ENCODE results near the gene UBE2E2. TPM values are rescaled to one million over a fixed set of nuclear protein-coding genes. Genes with fewer than 3 reads are reported as not detected.

The UBE2E2 gene
- total RNA-seq, 3 donors from 2014 or later (not counting 1 experiment from before 2014, with no cell fraction given): 4.8 to 6.1 (median 5.3) TPM

GRCh38 chr3:23418026-23418425 is 214.9 kb downstream of the UBE2E2 start:
- no peak overlapping the region for H3K27ac ChIP-seq (ENCODE audit: low read length)
- Mint-ChIP-seq H3K27ac (no peak overlapping the region), H3K27me3 (ENCODE audit: low read depth in 2 of 2) (no peaks in the 10 kb centered on the region), H3K4me3 (no peak overlapping the region), H3K9me3 (peaks cover 0 to 2% of the 10 kb centered on the region in 2 donors), H3K4me1 (no peaks in the 10 kb centered on the region), H3K36me3 (no peaks in the 10 kb centered on the region)
- intact Hi-C loops (cut with micrococcal nuclease): no loop called here
- no peak overlapping the region for H3K4me3 ChIP-seq (ENCODE audit: low read length)
- no peaks in the 10 kb centered on the region for H3K36me3 ChIP-seq (ENCODE audit: control insufficient read depth, insufficient read depth, low read length)
- WGBS (ENCODE audit: insufficient coverage): 97% methylated on average over 13 of the region's 13 CpGs
- TF ChIP-seq CTCF (IDR thresholded peaks at IDR 0.05): no peak
- no peaks in the 10 kb centered on the region for H3K27me3 ChIP-seq (ENCODE audit: control insufficient read depth, insufficient read depth, low read length)
- H3K4me1 ChIP-seq (ENCODE audit: control insufficient read depth, insufficient read depth, low read length): no peaks in the 10 kb centered on the region
- no peaks in the 10 kb centered on the region for H3K9me3 ChIP-seq (ENCODE audit: control insufficient read depth, insufficient read depth, low read length)
- no peak for DNase-seq
- ATAC-seq: no peak

GRCh38 chr3:23421811-23422516 is 218.8 kb downstream of the UBE2E2 start:
- H3K4me3 Mint-ChIP-seq: no peak overlapping the region

GRCh38 chr3:23422517-23422851 is 219.4 kb downstream of the UBE2E2 start:
- H3K36me3 ChIP-seq (ENCODE audit: control insufficient read depth, insufficient read depth, low read length): no peaks in the 10 kb centered on the region
- intact Hi-C loops (cut with micrococcal nuclease): no loop called here
- no peaks in the 10 kb centered on the region for H3K9me3 Mint-ChIP-seq
- ATAC-seq (no peak), DNase-seq (no peak)
- no peak overlapping the region for H3K27ac ChIP-seq (ENCODE audit: low read length)
- H3K36me3 Mint-ChIP-seq: peaks cover 15% of the 10 kb centered on the region
- peaks cover 0 to 20% of the 10 kb centered on the region in 2 donors for H3K27me3 Mint-ChIP-seq (ENCODE audit: low read depth in 2 of 2)
- H3K9me3 ChIP-seq (ENCODE audit: control insufficient read depth, insufficient read depth, low read length): no peaks in the 10 kb centered on the region
- H3K4me1 Mint-ChIP-seq: no peaks in the 10 kb centered on the region
- TF ChIP-seq CTCF (IDR thresholded peaks at IDR 0.05): no peak
- no peak overlapping the region for H3K4me3 Mint-ChIP-seq
- no peak overlapping the region for H3K4me3 ChIP-seq (ENCODE audit: low read length)
- no peak overlapping the region for H3K27ac Mint-ChIP-seq
- no peaks in the 10 kb centered on the region for H3K27me3 ChIP-seq (ENCODE audit: control insufficient read depth, insufficient read depth, low read length)
- H3K4me1 ChIP-seq (ENCODE audit: control insufficient read depth, insufficient read depth, low read length): no peaks in the 10 kb centered on the region

More at GRCh38 chr3:23421811-23422516, 218.8 kb downstream of the UBE2E2 start:
- ATAC-seq: no peak
- TF ChIP-seq CTCF (IDR thresholded peaks at IDR 0.05): no peak
- no peak for DNase-seq
- Histone ChIP-seq H3K4me1 (ENCODE audit: control insufficient read depth, insufficient read depth, low read length) (no peaks in the 10 kb centered on the region), H3K27me3 (ENCODE audit: control insufficient read depth, insufficient read depth, low read length) (no peaks in the 10 kb centered on the region), H3K9me3 (ENCODE audit: control insufficient read depth, insufficient read depth, low read length) (no peaks in the 10 kb centered on the region), H3K36me3 (ENCODE audit: control insufficient read depth, insufficient read depth, low read length) (no peaks in the 10 kb centered on the region), H3K27ac (ENCODE audit: low read length) (no peak overlapping the region), H3K4me3 (ENCODE audit: low read length) (no peak overlapping the region)
- intact Hi-C loops (cut with micrococcal nuclease): no loop called here
- Mint-ChIP-seq H3K9me3 (no peaks in the 10 kb centered on the region), H3K27me3 (ENCODE audit: low read depth in 2 of 2) (peaks cover 0 to 20% of the 10 kb centered on the region in 2 donors), H3K36me3 (peaks cover 15% of the 10 kb centered on the region), H3K27ac (no peak overlapping the region), H3K4me1 (no peaks in the 10 kb centered on the region)
- 95% methylated on average over 3 of the region's 3 CpGs for WGBS (ENCODE audit: insufficient coverage)

GRCh38 chr3:23425410-23425809 is 222.3 kb downstream of the UBE2E2 start:
- no peaks in the 10 kb centered on the region for H3K9me3 Mint-ChIP-seq
- WGBS (ENCODE audit: insufficient coverage): 96% methylated on average over 2 of the region's 3 CpGs

More at GRCh38 chr3:23425410-23425809, 222.3 kb downstream of the UBE2E2 start:
- Mint-ChIP-seq H3K27me3 (ENCODE audit: low read depth in 2 of 2) (peaks cover 0 to 20% of the 10 kb centered on the region in 2 donors), H3K4me3 (no peak overlapping the region), H3K4me1 (peaks cover 0 to 5% of the 10 kb centered on the region in 2 donors), H3K36me3 (peaks cover 15% of the 10 kb centered on the region), H3K27ac (no peak overlapping the region)
- H3K27ac ChIP-seq (ENCODE audit: low read length): no peak overlapping the region
- intact Hi-C loops (cut with micrococcal nuclease): no loop called here
- no peak overlapping the region for H3K4me3 ChIP-seq (ENCODE audit: low read length)
- H3K27me3 ChIP-seq (ENCODE audit: control insufficient read depth, insufficient read depth, low read length): no peaks in the 10 kb centered on the region
- peaks cover 1% of the 10 kb centered on the region for H3K4me1 ChIP-seq (ENCODE audit: control insufficient read depth, insufficient read depth, low read length)
- no peak for TF ChIP-seq CTCF (IDR thresholded peaks at IDR 0.05)
- H3K9me3 ChIP-seq (ENCODE audit: control insufficient read depth, insufficient read depth, low read length): no peaks in the 10 kb centered on the region
- ATAC-seq: no peak
- H3K36me3 ChIP-seq (ENCODE audit: control insufficient read depth, insufficient read depth, low read length): no peaks in the 10 kb centered on the region
- DNase-seq: no peak

Measured in natural killer cell (primary cell).